SKM-1 treated with dmso at 0.1 percent for 144 hours (cell line): ENCODE results near the gene PHLDA2.
"Not testable (repeated sequence)": the region's sequence is repeated elsewhere in the genome, so short reads cannot be mapped to it uniquely, and the experiment has no call there.

Source experiments
- DNase-seq: peaks from one replicate; lab custom pipeline; 2025; ENCODE audit not compliant: unreplicated experiment; lab: John Stamatoyannopoulos, UW

PHLDA2 gene

DNA sequence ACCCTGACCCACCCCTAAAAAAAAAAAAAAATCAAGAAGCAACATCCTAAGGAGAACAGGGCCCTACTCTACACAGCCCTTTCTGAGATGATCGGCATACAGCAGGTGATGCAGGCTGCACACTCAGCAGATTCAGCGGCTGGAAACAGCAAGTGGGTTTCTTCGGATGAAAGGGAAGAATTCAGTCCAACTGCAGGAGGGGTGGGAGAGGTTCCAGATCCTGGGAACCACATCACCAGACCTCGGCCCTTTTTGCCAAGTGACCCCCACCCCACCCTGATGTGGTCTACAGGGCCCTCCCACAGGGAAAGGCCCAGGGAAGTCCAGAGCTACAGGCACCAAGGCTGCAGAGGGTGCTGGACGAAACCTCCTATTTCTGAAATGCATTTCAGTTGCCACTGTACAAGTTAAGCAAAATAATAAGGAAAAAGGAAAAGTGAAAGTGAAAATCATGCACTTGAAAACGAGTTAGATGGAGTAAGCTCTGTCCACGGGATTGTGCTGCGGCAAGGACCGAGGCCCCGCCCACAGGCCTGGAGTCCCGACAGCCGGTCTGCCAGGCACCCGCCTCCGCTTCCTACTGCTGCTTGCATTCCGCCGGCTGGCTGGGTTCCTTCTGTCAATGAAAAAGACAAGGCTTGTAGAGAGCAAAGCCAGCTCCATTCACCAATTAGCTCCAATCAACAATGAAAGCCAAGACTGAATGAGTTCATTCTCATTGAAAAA, 16.0 kb upstream of the PHLDA2 start:
- DNase-seq, result no peak

DNA sequence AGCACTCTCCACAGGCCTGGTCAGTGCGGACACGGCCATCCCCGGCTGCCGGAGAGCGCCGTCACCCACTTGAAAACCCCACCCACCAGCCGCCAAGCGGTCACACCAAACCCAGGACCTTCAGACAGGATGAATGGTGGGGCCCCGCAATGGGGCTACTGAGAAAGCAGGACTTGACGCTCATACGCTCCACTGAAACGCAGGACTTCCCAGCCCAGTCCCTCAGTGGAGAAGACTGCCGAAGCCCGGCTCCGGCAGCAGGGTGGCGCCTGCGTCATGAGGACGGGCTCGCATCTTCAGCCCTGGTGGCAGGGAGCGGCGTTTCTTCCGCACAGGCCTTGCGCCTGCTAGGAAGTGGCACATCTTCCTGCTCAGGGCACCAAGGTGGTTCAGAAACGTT, 15.3 kb upstream of the PHLDA2 start:
- DNase-seq, result no peak

- DNase-seq, result no peak
Observed at GRCh38 chr11:2943711-2944118, 14.5 kb upstream of the PHLDA2 start.

DNA sequence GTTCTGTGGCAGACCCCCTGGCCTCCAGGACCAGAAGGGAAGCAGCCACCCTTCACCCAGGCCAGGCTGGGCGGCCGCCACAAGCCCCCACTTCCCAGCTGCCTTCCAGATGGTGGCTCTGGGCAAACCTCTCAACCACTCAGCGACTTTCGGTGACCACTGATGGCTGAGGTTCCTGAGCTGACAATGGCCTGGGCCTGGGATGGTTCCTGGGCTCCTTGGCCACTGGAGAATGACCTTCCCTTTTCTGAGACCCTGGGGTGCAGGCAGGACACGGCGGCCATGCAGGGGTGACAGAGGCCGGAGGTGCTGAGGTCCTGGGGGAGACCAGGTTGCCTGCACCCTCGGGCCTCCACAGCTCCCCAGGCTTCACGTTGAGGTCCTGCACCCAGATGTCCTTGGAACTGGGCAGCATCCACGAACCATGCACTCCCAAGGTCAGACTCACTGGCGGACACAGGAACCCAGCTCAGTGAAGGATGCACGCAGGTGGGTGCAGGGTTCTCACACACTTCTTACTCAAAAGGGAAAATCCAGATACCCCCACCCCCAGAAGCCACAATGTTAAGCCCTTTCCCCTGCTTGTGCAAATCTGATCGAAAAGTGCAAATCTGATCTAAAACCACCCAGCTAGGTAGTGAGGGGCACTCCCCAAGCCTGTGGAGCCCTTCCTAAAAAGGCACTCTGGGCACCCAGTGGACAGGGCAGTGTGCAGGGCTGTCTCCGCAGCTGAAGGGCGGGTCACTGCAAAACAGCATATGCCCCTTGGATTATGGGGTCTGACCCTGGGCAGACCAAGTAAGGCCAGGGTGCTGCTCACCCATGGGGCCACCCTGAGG, 13.9 kb upstream of the PHLDA2 start:
- DNase-seq, result no peak

DNA sequence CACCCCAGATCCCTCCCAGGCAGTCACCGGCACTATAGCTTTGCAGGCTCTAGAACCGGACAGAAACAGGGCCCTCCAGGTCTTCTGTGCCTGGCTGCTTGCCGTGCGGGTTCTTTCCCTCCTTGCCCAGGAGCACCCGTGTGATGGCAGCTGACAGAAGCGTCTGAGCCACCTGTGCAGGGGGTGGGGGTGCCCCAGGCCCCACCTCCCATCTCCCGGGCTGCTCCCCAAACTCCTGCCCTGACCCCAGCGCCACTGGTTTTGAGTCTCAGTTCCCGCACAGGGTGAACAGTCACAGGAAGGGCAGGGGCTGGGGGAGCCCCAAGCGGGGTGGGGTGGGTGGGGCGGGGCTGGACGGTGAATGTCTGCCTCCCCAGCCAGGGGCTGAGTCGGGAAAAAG, 13.2 kb upstream of the PHLDA2 start:
- no peak for DNase-seq

DNA sequence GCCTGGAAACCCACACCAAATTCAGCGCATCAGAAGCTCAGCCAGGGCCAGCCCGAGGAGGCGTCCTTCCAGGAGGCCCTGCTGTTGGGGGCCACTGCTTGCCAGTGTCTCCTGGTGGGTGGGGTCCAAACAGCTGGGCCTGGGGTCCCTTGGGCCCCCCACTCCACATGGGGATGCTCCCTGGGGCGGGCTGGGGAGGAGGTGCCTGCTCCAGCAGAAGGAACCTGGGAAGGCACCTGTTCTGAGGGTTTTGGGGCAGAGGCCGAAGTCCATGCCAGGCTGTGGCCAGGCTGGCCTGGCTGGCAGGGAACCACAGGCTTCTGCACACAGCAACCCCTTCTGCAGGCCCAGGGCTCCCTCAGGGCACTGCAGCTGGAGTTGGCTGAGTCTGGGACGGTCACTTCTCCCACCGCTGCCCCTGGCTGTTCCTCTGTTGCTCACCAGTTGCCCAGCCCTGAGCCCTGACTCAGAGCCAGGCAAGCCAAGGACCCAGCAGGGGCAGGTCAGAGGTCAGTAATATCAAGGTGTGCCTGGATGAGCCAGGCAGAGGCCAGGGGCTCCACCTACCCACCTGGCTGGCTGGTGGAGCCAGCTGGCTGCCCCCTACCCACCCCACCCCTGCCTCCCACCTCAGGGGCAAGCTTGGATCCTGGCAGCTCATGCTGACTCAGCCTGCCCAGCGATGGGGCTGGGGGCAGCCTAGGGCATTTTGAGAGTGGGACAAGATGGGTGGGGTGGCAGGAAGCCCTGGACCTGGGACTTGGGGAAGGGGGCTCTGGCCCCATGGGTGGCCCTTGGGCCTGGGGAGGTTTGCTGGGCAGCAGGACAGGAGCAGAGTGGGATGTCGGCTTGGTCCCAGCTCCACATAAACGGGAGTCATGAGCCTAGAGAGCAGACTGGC, 12.0 kb upstream of the PHLDA2 start:
- DNase-seq, result no peak

DNA sequence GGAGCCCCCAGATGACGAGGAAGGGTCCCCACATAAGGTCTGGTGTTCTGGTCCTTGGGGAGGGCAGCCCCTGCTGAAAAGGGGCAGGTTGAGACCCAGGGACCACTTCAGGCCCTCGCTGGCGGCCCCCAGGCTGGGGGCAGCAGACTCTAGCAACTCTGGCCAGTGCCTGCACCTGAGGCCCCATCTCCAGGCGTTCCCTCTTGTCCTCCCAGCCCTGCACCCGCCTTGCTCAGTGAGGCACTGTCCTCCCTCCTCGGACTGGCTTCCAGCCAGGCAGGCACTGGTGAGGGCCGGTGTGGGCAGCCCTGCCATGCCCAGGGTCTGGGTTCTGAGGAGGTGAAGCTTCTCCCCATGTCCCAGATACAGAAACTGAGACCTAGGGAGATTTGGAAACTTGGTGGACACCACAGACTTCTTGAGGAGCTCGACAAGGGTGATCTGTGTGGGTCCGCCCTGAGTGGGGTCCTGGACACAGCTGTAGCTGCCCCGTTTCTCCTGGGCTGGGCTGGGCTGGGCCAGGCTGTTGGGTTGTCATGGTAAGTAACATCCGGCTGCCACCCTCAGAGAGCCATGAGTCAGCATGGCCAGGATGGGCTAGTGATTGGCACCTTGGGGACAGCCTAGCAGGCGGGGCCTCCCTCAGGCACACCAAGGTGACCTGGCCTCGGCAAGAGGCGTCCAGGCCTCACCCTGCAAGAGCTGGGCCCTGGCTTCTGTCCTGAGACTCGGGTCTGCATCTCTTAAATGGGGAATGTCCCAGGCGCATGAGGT, 11.1 kb upstream of the PHLDA2 start:
- no peak for DNase-seq

DNA sequence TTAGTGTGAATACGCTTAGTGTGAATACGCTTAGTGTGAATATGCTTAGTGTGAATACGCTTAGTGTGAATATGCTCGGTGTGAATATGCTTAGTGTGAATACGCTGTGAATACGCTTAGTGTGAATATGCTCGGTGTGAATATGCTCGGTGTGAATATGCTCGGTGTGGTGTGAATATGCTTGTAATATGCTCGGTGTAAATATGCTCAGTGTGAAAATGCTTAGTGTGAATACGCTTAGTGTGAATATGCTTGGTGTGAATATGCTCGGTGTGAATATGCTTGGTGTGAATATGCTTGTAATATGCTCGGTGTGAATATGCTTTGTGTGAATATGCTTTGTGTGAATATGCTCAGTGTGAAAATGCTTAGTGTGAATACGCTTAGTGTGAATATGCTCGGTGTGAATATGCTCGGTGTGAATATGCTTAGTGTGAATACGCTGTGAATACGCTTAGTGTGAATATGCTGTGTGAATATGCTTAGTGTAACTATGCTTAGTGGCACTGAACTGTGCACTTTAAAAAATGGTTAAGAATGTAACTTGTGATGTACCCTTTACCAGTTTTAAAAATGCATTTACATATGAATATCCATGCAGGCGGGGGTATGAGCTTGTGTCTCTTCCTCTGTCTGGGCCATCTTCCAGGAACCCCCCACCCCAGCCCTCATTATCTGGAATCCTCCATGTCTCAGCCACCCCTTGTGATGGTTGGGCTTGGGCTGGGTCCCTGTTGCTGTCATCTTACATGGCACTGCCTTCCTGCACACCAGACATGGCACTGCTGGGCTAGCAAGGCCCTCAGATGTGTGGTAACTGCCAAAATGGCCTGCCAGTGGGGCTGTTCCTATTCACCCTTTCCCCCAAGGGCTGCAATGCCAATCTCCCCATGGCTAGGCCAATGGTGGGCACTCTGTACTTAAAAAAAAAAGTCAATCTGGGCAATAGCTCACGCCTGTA, 9.5 kb upstream of the PHLDA2 start:
- DNase-seq, result not testable (repeated sequence)

DNA sequence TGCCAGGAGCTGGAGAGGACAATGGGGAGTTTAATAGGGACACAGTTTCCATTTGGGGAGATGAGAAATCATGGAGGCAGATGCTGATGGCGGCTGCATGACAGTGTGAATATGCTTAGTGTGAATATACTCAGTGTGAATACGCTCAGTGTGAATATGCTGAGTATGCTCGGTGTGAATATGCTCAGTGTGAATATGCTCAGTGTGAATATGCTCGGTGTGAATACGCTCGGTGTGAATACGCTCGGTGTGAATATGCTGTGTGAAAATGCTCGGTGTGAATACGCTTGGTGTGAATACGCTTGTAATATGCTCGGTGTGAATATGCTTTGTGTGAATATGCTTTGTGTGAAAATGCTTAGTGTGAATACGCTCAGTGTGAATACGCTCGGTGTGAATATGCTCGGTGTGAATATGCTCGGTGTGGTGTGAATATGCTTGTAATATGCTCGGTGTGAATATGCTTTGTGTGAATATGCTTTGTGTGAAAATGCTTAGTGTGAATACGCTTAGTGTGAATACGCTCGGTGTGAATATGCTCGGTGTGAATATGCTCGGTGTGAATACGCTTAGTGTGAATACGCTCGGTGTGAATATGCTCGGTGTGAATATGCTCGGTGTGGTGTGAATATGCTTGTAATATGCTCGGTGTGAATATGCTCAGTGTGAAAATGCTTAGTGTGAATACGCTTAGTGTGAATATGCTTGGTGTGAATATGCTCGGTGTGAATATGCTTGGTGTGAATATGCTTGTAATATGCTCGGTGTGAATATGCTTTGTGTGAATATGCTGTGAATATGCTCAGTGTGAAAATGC, 8.6 kb upstream of the PHLDA2 start:
- not testable (repeated sequence) for DNase-seq

DNA sequence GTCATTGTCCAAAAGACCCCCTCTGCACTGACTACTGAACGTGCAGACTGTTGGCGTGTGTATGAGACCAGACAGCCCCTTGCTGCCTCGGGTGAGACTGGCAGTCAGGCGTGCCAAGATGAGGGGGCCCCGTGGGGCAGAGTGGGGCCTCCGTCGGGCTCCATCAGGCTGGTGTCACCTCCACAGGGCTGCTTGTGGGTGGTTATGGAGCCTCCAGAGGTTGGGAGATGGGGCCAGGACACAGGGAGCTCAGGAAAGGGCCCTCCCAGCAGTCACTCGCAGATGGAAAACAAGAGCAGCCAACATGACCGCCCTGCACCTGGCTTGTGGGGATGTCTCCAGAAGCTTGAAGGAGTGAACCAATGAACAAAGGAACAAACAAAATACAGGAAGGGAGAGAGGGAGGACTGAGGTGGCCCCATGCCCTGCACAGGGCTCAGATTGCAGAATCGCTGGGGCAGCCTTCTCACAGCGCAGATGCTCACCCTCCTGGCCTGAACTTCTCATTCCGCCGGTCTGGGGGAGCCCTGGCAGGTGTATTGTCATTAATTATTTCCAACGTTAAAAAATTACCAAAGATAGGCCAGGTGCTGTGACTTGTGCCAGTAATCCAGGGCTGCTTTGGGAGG, 5.5 kb upstream of the PHLDA2 start:
- DNase-seq, result no peak

DNA sequence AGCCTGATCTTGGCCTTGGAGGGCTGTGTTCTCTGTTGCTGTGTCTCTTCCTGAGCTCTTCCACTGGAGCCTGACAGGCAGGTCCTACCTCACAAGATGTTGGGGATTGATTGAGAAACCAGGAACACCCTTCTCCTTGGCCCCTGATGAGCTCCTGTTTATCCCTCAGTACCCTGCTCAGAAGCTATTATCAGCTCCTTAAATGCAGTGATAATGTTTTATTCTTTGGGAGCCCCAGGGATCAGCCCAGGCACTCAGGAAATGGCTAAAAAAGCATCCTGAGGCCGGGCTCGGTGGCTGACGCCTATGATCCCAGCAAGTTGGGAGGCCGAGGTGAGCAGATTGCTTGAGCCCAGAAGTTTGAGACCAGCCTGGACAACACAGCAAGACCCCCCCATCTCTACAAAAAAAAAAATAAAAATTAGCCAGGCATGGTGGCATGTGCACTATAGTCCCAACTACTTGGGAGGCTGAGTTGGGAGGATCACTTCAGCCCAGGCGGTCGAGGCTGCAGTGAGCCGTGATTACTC, 4.9 kb upstream of the PHLDA2 start:
- DNase-seq, result no peak

DNA sequence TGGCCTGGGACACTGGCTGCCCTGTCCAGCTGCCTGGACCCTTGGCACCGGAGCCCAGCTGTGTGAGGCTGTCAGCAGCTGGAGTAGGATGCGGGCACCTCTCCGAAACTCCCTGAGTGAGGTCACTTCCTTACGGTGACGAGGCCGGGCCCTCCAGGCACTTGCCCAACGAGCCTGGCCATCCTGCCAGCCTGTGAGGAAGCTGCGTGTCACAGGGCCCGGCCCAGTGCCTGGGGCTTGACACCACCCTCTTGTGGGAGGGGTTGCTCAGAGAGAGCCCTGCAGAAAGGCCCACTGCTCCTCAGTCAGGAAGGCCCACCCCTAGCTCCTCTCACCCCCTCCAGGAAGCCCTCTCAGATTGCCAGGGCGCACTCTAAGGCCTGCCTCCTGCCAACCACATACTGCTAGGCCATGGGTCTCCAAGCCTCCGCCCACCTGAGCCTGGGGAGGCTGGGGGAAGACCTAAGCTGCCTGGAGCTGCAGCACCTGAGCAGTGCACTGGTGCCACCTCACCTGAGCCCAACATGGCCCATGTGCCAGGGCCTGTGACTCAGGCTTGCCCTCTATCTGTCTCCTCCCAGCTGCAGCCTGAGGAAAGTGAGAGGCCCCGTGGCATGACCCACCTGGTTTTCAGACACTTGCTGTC, 4.3 kb upstream of the PHLDA2 start:
- peak; percentile 89 for DNase-seq

DNA sequence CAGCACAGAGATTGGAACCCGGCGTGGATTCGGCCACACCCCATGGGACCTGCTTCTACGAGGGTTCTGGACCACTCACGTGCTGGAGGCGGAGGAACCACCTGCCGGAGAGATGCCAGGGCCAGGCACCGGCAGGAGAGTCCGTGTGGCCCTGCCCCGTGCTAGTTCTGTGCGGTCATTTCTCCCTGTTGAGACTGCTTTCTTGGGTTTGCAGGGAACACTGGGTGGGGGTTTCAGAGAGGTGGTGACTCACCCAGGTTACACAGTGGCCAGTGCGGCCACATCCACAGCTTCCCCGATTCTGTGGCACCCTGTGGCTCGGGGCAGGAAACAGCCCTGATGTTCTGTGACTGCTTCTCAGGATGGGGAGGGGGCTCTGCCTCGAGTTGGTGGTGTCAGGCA, 3.6 kb upstream of the PHLDA2 start:
- DNase-seq, result no peak

DNA sequence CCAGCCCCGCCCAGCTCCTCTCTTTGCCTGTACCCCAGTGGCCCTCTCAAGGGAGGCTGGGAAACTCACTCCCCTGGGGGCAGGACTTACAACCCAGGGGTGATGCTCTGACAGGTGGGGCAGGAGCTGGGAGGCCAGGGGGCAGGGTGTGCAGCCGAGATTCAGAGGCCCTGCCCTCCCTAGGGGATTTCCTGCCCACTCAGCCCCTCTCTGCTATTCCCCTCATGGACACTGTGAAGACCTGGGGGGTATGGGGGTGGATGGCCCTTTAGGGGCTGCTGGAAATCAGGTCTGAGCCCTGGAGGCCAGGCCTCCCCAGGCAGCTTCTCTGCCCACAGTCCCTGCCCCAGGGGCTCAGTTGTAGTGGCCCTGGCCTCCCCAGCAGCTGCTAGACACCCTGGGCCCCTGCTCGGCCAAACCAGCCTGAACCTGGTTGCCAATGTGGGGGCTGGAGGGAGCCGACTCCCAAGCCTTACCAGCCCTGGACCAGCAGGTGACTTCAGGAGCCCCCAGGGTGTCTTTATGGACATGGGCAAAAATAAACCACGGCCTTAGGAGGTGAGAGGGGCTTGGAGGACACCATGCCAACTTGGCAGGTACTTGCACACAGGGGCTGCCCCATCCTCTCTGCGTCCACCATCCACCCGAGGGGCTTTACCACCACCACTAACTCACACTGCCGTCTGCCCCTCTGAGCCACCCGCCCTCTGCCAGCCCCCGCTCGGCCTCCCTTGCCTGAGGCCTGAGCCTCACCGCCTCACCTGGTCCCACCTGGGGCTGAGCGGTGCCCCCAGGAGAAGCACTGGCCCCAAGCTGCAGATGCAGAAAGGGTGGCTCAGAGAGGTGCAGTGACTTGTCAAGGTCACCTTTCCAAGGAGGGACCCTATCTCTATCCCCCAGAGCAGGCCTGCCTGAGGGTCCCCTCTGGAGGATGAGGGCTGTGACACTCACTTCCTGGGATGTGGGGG, 2.8 kb upstream of the PHLDA2 start:
- DNase-seq, result no peak

- no peak for DNase-seq
Observed at GRCh38 chr11:2931420-2931746, 2.2 kb upstream of the PHLDA2 start.

GRCh38 chr11:2930704-2931419, 1.6 kb upstream of the PHLDA2 start:
- DNase-seq, result peak; percentile 14
